A673 (cell line): ENCODE data around the gene BABAM2. TPM values are rescaled to one million over a fixed set of nuclear protein-coding genes. Genes with fewer than 3 reads are reported as not detected.

Experiments
- BruUV-seq: library from RNA; stranded (reverse); fragments of 400-500 nt; replicated peaks from 2 replicates; lab custom pipeline; 2021; lab: Mats Ljungman, UMichigan
- CTCF ChIA-PET: fragments of 300-600 bp; sonication (Branson Sonifier 250); formaldehyde crosslinking; loops from one replicate; lab custom pipeline; 2022; ENCODE audit warnings: antibody characterized with exemption; lab: Charles Lee
- POLR2A ChIA-PET: fragments of 300-600 bp; sonication (Branson Sonifier 250); formaldehyde crosslinking; loops from one replicate; lab custom pipeline; 2022; ENCODE audit warnings: antibody characterized with exemption; ENCODE audit not compliant: low non-redundant PET; lab: Charles Lee
- DNase-seq: peaks from one replicate; pipeline ENCODE4 v3.0.0-alpha.2; 2015; ENCODE audit warnings: low spot score
- H3K27ac ChIP-seq: fragments of 200-600 bp; sonication (generic); 2 replicates; pipeline ENCODE4 v1.5.1; 2016; ENCODE audit warnings: mixed run types, low read depth, mild to moderate bottlenecking, mixed read lengths, antibody characterized with exemption, low read length; ENCODE audit not compliant: poor library complexity, severe bottlenecking
- H3K27me3 ChIP-seq: fragments of 200-600 bp; sonication (generic); replicated peaks from 2 replicates; pipeline ENCODE4 v1.6.1; 2017; ENCODE audit warnings: mixed run types, low read depth, mild to moderate bottlenecking, mixed read lengths, antibody characterized with exemption, low read length; ENCODE audit not compliant: insufficient read depth, poor library complexity
- H3K36me3 ChIP-seq: fragments of 200-600 bp; sonication (generic); 2 replicates; pipeline ENCODE4 v1.6.1; 2016; ENCODE audit warnings: mixed run types, mild to moderate bottlenecking, mixed read lengths, antibody characterized with exemption, low read length; ENCODE audit not compliant: insufficient read depth, poor library complexity, severe bottlenecking
- H3K4me1 ChIP-seq: fragments of 200-600 bp; sonication (generic); 2 replicates; pipeline ENCODE4 v1.6.1; 2017; ENCODE audit warnings: mixed run types, mild to moderate bottlenecking, mixed read lengths, antibody characterized with exemption, low read length; ENCODE audit not compliant: insufficient read depth, poor library complexity, severe bottlenecking
- H3K4me3 ChIP-seq: fragments of 200-600 bp; sonication (generic); 2 replicates; pipeline ENCODE4 v1.5.1; 2016; ENCODE audit warnings: low read depth, mixed run types, mild to moderate bottlenecking, mixed read lengths, low read length; ENCODE audit not compliant: poor library complexity, severe bottlenecking
- H3K9me3 ChIP-seq: fragments of 200-600 bp; sonication (generic); 2 replicates; pipeline ENCODE4 v1.6.1; 2016; ENCODE audit warnings: mixed run types, low read depth, mild to moderate bottlenecking, mixed read lengths, antibody characterized with exemption, low read length; ENCODE audit not compliant: poor library complexity, severe bottlenecking
- CTCF ChIP-seq: fragments of 300-800, 200-600 bp; sonication (generic); conservative IDR thresholded peaks from 2 replicates; pipeline ENCODE4 v1.5.1; 2017; ENCODE audit warnings: low read depth, mild to moderate bottlenecking, antibody characterized with exemption, low read length, moderate library complexity, mixed read lengths
- EZH2 ChIP-seq: fragments of 200-600 bp; sonication (generic); IDR thresholded peaks from 2 replicates; pipeline ENCODE4 v1.6.1; 2017; ENCODE audit warnings: borderline replicate concordance, low read depth, mild to moderate bottlenecking, mixed read lengths, antibody characterized with exemption, low read length; ENCODE audit not compliant: poor library complexity, severe bottlenecking
- intact Hi-C: fragments of 100-400 bp; cut with micrococcal nuclease; formaldehyde crosslinking; loops from one replicate; pipeline ENCODE4 v1.10.0; 2022; ENCODE audit not compliant: unreplicated experiment
- total RNA-seq: library from RNA; stranded (reverse); gene quantifications from 2 replicates; pipeline ENCODE4 v1.2.3, GENCODE V29; 2021

The BABAM2 gene
- total RNA-seq, 1 experiment from 2014 or later, result 21.8 TPM

- CTCF ChIA-PET, result no interaction called here
- no peak for DNase-seq
- no TSS peak for BruUV-seq
- intact Hi-C loops, result no loop called here
- no peaks in the 10 kb centered on the region for H3K9me3 ChIP-seq
- no peaks in the 10 kb centered on the region for H3K4me1 ChIP-seq
- no peak overlapping the region for H3K27ac ChIP-seq
- no peak overlapping the region for H3K4me3 ChIP-seq
- H3K36me3 ChIP-seq, result no peaks in the 10 kb centered on the region
- POLR2A ChIA-PET, result no interaction called here
- H3K27me3 ChIP-seq, result no peaks in the 10 kb centered on the region
- TF ChIP-seq EZH2 (no peak), CTCF (no peak)
Measured at GRCh38 chr2:27844821-27845255, 45.7 kb upstream of the BABAM2 start.

- Histone ChIP-seq H3K4me1 (no peaks in the 10 kb centered on the region), H3K27me3 (no peaks in the 10 kb centered on the region), H3K36me3 (no peaks in the 10 kb centered on the region), H3K27ac (no peak overlapping the region), H3K9me3 (no peaks in the 10 kb centered on the region), H3K4me3 (no peak overlapping the region)
- ChIA-PET CTCF (no interaction called here), POLR2A (no interaction called here)
- no TSS peak for BruUV-seq
- no peak for DNase-seq
- intact Hi-C loops, result no loop called here
- no peak for TF ChIP-seq CTCF
- TF ChIP-seq EZH2, result no peak
Measured at GRCh38 chr2:27847333-27847732, 43.2 kb upstream of the BABAM2 start.

DNA sequence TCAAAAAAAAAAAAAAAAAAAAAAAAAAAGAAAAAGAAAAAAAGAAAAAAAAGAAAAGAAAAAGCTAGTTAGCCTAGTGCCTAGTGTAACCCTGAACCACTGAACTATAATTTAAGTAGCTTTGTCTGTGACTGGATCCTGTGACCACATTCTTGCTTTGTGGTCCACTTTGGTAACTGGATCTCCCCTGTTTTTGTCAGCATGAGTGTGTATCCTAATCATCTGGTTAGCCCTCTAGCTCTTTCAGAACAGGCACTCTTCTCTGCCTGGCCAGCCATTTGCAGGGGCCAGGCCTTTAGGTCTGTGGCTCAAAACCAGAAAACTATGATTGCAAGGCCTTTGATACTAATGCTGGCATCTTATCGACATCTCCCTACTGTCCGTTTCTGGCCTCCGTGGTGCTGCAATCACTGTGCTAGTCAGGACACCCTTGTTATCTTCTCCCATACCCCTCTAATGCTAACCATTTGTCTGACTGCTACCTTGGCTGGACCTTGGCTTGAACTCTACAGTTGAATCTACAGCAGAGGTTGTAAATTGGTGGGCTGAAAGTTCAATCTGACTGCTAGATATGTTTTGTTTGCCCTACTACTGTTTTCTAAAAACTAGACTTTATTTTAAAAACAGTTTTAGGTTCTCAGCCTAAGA lies 40.8 kb upstream of the BABAM2 start:
- H3K9me3 ChIP-seq, result no peaks in the 10 kb centered on the region
- intact Hi-C loops, result no loop called here
- H3K27me3 ChIP-seq, result no peaks in the 10 kb centered on the region
- CTCF ChIA-PET, result no interaction called here
- H3K4me1 ChIP-seq, result no peaks in the 10 kb centered on the region
- no peak for DNase-seq
- POLR2A ChIA-PET, result no interaction called here
- H3K4me3 ChIP-seq, result no peak overlapping the region
- BruUV-seq, result no TSS peak
- H3K27ac ChIP-seq, result no peak overlapping the region
- H3K36me3 ChIP-seq, result no peaks in the 10 kb centered on the region
- TF ChIP-seq CTCF, result no peak
- no peak for TF ChIP-seq EZH2
